Hepatocyte (in vitro differentiated cells): ENCODE measurements around the gene DDX4. TPM values are rescaled to one million over a fixed set of nuclear protein-coding genes. Genes with fewer than 3 reads are reported as not detected.
"Not testable (repeated sequence)": the region's sequence is repeated elsewhere in the genome, so short reads cannot be mapped to it uniquely, and the experiment has no call there.

Experiments
- DNase-seq: peaks from one replicate; pipeline ENCODE4 v3.0.0-alpha.2; 2016; ENCODE audit warnings: low spot score
- H2AFZ ChIP-seq: fragments of 200-600 bp; sonication (generic); 2 replicates; pipeline ENCODE4 v1.6.0; 2016; ENCODE audit warnings: antibody characterized with exemption, mild to moderate bottlenecking
- H3K27ac ChIP-seq: fragments of 200-600 bp; sonication (generic); 2 replicates; pipeline ENCODE4 v1.5.1; 2016; ENCODE audit warnings: mild to moderate bottlenecking
- H3K27me3 ChIP-seq: fragments of 200-600 bp; sonication (generic); 2 replicates; pipeline ENCODE4 v1.6.1; 2016
- H3K36me3 ChIP-seq: fragments of 200-600 bp; sonication (generic); replicated peaks from 2 replicates; pipeline ENCODE4 v1.5.1; 2016; ENCODE audit warnings: low read depth; ENCODE audit not compliant: insufficient read depth
- H3K4me1 ChIP-seq: fragments of 200-600 bp; sonication (generic); 2 replicates; pipeline ENCODE4 v1.5.1; 2016; ENCODE audit warnings: mild to moderate bottlenecking, moderate library complexity; ENCODE audit not compliant: insufficient read depth
- H3K4me2 ChIP-seq: fragments of 200-600 bp; sonication (generic); 2 replicates; pipeline ENCODE4 v1.6.0; 2016
- H3K4me3 ChIP-seq: fragments of 200-600 bp; sonication (generic); 2 replicates; pipeline ENCODE4 v1.5.1; 2016; ENCODE audit warnings: mild to moderate bottlenecking
- H3K79me2 ChIP-seq: fragments of 200-600 bp; sonication (generic); 2 replicates; pipeline ENCODE4 v1.6.0; 2017; ENCODE audit warnings: mild to moderate bottlenecking
- H3K9me2 ChIP-seq: fragments of 200-600 bp; sonication (generic); replicated peaks from 2 replicates; pipeline ENCODE4 v1.6.0; 2017; ENCODE audit warnings: mild to moderate bottlenecking; ENCODE audit not compliant: insufficient read depth
- H3K9me3 ChIP-seq: fragments of 200-600 bp; sonication (generic); 2 replicates; pipeline ENCODE4 v1.5.1; 2016; ENCODE audit warnings: low read depth, mild to moderate bottlenecking
- H4K20me1 ChIP-seq: fragments of 200-600 bp; sonication (generic); 2 replicates; pipeline ENCODE4 v1.6.0; 2016; ENCODE audit warnings: mild to moderate bottlenecking; ENCODE audit not compliant: insufficient read depth, poor library complexity, severe bottlenecking
- EZH2 ChIP-seq: fragments of 200-600 bp; sonication (generic); IDR thresholded peaks from 2 replicates; pipeline ENCODE4 v1.6.1; 2016; ENCODE audit warnings: antibody characterized with exemption, mild to moderate bottlenecking, borderline replicate concordance
- EZH2phosphoT487 ChIP-seq: fragments of 200-600 bp; sonication (generic); IDR thresholded peaks from one replicate; pipeline ENCODE4 v1.6.1; 2018; ENCODE audit warnings: antibody characterized with exemption, mild to moderate bottlenecking, low read depth, moderate library complexity; ENCODE audit not compliant: unreplicated experiment, severe bottlenecking
- whole genome bisulfite sequencing: methylation state at CpG from one replicate; pipeline ENCODE4 v1.1.6; 2016; ENCODE audit warnings: low lambda C conversion rate; ENCODE audit errors: missing lambda C conversion rate; 5-methylcytosine and 5-hydroxymethylcytosine counted together
- polyA plus RNA-seq: library from polyadenylated mRNA; unstranded; fragments of >200 nt; fragmentation: Nextera tagmentation; extraction: Ambion mirVana; gene quantifications from 2 replicates; pipeline ENCODE4 v1.2.1, GENCODE V29; 2016
- total RNA-seq: library from RNA; depleted of rRNA; stranded (reverse); fragments of >200 nt; gene quantifications from 2 replicates; pipeline ENCODE4 v1.2.3, GENCODE V29; 2014
- TF ChIP-seq, protein P1 (sequence below): fragments of 200-600 bp; sonication (generic); IDR thresholded peaks from 2 replicates; pipeline ENCODE4 v1.5.1; 2016; ENCODE audit warnings: antibody characterized with exemption, mild to moderate bottlenecking; ENCODE audit not compliant: poor library complexity

Gene DDX4
- total and polyA plus RNA-seq, 2 experiments from 2014 or later = 0.17 TPM; not detected in 1

DNA sequence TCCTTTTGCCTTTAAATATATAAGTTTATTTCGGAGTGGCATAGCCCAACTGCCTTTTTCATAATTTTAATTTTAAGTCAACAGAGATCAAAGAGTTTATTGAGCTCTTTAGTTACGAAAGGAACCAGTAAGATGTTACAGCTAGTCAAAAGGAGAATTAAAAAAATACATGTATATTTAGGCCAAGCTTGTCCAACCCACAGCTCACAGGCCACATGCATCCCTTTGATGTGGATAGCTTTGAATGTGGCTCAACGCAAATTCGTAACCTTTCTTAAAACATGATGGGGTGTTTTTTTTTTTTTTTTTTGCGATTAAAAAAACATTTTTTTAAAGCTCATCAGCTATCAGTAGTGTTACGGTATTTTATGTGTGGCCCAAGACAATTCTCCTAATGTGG, 63.1 kb downstream of the DDX4 start:
- Histone ChIP-seq H3K9me2 (no peaks in the 10 kb centered on the region), H3K4me3 (no peak overlapping the region), H3K9me3 (no peaks in the 10 kb centered on the region), H3K36me3 (no peaks in the 10 kb centered on the region), H2AFZ (no peak overlapping the region), H3K4me1 (no peaks in the 10 kb centered on the region), H3K79me2 (no peaks in the 10 kb centered on the region), H3K4me2 (no peak overlapping the region), H4K20me1 (no peaks in the 10 kb centered on the region), H3K27ac (no peak overlapping the region), H3K27me3 (no peaks in the 10 kb centered on the region)
- WGBS = 91% methylated on average over 6 of the region's 6 CpGs
- no peak for DNase-seq
- TF ChIP-seq, protein P1, sequence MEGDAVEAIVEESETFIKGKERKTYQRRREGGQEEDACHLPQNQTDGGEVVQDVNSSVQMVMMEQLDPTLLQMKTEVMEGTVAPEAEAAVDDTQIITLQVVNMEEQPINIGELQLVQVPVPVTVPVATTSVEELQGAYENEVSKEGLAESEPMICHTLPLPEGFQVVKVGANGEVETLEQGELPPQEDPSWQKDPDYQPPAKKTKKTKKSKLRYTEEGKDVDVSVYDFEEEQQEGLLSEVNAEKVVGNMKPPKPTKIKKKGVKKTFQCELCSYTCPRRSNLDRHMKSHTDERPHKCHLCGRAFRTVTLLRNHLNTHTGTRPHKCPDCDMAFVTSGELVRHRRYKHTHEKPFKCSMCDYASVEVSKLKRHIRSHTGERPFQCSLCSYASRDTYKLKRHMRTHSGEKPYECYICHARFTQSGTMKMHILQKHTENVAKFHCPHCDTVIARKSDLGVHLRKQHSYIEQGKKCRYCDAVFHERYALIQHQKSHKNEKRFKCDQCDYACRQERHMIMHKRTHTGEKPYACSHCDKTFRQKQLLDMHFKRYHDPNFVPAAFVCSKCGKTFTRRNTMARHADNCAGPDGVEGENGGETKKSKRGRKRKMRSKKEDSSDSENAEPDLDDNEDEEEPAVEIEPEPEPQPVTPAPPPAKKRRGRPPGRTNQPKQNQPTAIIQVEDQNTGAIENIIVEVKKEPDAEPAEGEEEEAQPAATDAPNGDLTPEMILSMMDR = no peak
- TF ChIP-seq EZH2 (no peak), EZH2phosphoT487 (no peak)

DNA sequence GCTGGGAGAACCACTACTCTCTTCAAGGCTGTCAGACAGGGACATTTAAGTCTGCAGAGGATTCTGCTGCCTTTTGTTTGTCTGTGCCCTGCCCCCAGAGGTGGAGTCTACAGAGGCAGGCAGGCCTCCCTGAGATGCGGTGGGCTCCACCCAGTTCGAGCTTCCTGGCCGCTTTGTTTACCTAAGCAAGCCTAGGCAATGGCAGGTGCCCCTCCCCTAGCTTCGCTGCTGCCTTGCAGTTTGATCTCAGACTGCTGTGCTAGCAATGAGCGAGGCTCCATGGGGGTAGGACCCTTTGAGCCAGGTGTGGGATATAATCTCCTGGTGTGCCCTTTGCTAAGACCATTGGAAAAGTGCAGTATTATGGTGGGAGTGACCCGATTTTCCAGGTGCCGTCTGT, 71.0 kb downstream of the DDX4 start:
- not testable (repeated sequence) for H3K79me2 ChIP-seq, DNase-seq, H3K4me2 ChIP-seq, H3K4me3 ChIP-seq, H3K4me1 ChIP-seq, H3K36me3 ChIP-seq, H3K9me3 ChIP-seq, H2AFZ ChIP-seq, H3K27ac ChIP-seq, H3K27me3 ChIP-seq, H3K9me2 ChIP-seq, H4K20me1 ChIP-seq
- 94% methylated on average over 7 of the region's 7 CpGs for WGBS

DNA sequence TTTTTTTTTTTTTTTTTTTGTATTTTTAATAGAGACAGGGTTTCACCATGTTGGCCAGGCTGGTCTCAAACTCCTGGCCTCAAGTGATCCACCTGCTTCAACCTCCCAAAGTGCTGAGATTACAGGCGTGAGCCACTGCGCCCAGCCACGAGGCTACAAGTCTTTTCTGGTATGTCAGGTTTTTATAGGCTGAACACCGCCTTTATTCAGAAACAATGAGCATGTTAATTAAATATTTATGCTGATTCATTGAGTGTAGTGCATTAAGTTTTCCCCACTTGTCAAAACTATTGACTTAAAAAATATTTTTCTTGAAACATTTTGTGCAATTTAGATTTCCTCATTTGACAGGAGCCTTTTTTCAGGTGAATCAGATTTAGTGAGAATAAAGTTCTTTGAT, 78.1 kb downstream of the DDX4 start:
- not testable (repeated sequence) for H3K36me3 ChIP-seq, H3K79me2 ChIP-seq, H3K9me2 ChIP-seq, H3K9me3 ChIP-seq, H3K27me3 ChIP-seq, H3K27ac ChIP-seq, H3K4me1 ChIP-seq, H2AFZ ChIP-seq, H3K4me3 ChIP-seq, H4K20me1 ChIP-seq, DNase-seq, H3K4me2 ChIP-seq
- 86% methylated on average over 4 of the region's 4 CpGs for WGBS

DNA sequence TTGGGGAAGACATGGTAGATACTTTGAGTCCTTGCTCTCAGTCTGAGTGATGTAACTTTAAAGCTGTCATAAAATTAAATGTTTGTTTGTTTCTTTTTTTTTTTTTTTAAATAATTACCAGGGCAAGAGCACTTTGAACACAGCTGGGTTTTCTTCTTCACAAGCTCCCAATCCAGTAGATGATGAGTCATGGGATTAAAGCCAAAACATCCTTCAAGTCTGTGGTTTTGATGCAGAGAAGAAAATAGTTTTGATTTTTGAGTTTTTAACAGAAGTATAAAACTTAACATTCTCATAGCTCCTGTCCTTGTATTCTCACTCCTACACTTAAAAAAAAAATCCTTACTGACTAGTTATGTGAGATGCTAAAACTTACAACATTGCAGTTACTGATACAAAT, 78.5 kb downstream of the DDX4 start:
- H3K9me3 ChIP-seq = no peaks in the 10 kb centered on the region
- H3K4me2 ChIP-seq = no peak overlapping the region
- H3K9me2 ChIP-seq = no peaks in the 10 kb centered on the region
- H2AFZ ChIP-seq = no peak overlapping the region
- H3K36me3 ChIP-seq = no peaks in the 10 kb centered on the region
- peaks cover 9% of the 10 kb centered on the region for H3K27me3 ChIP-seq
- H3K4me3 ChIP-seq = no peak overlapping the region
- TF ChIP-seq EZH2phosphoT487 = no peak
- TF ChIP-seq, protein P1 = no peak
- no peak for TF ChIP-seq EZH2
- H3K4me1 ChIP-seq = no peaks in the 10 kb centered on the region
- H3K27ac ChIP-seq = no peak overlapping the region
- no peaks in the 10 kb centered on the region for H4K20me1 ChIP-seq
- peak; percentile 18 for DNase-seq
- H3K79me2 ChIP-seq = no peaks in the 10 kb centered on the region

DNA sequence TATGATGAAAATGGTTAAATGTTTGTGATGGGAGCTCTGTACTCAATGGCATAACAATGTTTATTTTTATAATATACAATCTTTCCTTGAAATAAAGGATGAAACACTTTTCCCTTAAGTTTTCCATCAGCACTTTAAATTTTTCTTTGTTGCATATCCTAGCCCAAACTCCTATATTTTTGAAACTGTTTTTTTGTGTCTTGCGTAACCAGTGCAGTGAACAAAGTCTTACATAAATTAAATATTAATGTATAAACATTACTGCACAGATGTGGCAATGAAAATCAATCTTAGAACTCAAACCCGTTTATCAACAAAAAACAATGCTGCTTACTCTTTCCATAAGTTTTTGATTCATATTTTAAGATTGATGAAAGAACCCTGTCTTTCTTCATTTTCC, 79.2 kb downstream of the DDX4 start:
- 84% methylated on average over 2 of the region's 2 CpGs for WGBS
- Histone ChIP-seq H3K27ac (no peak overlapping the region), H3K36me3 (no peaks in the 10 kb centered on the region), H3K4me2 (no peak overlapping the region), H4K20me1 (no peaks in the 10 kb centered on the region), H3K27me3 (peaks cover 14% of the 10 kb centered on the region), H3K9me2 (no peaks in the 10 kb centered on the region), H3K79me2 (no peaks in the 10 kb centered on the region), H2AFZ (no peak overlapping the region), H3K9me3 (no peaks in the 10 kb centered on the region), H3K4me3 (no peak overlapping the region), H3K4me1 (peaks cover 4% of the 10 kb centered on the region)
- TF ChIP-seq EZH2phosphoT487 (no peak), EZH2 (no peak)
- TF ChIP-seq, protein P1 = no peak
- no peak for DNase-seq
